ENCODE measurements around the gene B3GALT4.

Gene B3GALT4

DNA sequence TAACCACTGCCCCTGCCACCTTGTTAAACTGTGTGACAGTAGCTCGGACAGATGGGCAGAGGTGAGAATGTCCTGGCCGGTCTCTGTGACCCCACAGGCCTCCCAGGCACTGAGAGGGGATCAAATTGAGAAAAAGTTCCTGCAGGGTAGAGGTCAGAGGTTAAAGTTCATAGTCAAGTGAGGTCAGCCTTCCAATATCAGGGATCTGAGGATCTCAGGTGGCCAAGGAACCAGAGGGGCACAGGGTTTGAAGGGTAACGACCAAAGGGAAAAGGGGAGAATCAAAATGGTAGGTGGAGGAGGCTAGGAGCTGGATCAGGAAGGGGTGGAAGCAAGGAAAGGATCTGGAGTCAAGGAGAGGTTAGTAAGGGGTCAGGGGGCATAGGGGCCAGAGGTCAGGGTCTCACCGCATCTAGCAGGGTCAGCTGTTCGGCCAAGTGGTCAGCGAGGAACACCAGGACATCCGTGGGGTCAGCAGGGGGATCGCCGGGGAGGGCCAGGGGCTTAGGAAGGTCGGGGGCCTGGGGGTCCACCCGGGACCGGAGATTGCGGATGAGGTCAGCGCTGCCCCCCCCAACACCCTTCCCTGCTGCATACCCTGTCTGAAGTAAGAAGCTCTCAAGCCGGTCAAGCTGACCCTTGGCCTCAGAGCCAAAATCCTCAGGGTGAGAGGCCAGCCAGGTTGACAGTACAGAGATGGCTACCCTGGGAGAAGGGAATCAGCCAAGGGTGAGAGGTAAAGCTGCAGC is 18.9 kb downstream of the B3GALT4 start:
- no peak overlapping the region for H3K9ac ChIP-seq (ENCODE audit: low read depth, low read length)
- H3K27me3 ChIP-seq (ENCODE audit: control insufficient read depth, insufficient read depth, low read length) = no peaks in the 10 kb centered on the region
- no peak overlapping the region for H3K4me3 ChIP-seq (ENCODE audit: low read length)
- H3K9me3 ChIP-seq (replicated peaks; ENCODE audit: low read length) = no peaks in the 10 kb centered on the region
- peaks cover 6% of the 10 kb centered on the region for H3K4me1 ChIP-seq (ENCODE audit: control insufficient read depth, insufficient read depth, low read length)
- peaks cover 15% of the 10 kb centered on the region for H3K36me3 ChIP-seq (ENCODE audit: insufficient read depth, low read length)
- H3K4me2 ChIP-seq (ENCODE audit: low read length) = no peak overlapping the region

DNA sequence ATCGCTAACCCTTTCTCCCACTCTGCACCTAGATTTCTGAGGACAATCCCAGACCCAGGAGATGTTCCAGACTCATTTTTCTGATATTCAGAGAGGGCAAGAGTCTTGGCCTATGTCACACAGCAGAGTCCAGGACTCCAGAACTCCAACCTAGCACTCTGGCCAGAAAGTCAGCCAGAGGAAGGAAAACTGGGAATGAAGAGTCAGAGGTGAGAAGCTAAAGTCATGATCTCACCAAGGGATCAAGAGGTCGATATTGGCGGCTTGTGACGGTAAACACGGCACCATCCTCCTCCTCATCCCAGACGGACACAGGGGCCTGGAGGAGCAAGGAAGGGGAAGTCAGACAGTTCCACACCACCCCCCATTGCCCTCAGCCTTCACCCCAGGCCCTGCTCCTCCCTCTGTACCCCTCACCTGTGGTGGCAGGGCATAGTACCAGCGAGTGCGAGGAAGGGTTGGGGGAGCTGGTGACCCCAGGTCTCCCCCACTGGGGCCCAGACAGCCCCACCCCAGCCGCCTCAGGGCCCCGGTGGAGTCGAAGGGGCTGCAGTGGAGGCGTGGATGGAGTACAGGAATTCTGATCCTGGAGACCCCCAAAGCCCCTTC is 20.0 kb downstream of the B3GALT4 start:
- Histone ChIP-seq H3K9ac (ENCODE audit: low read depth, low read length) (peak overlapping the region; percentile 77), H3K4me2 (ENCODE audit: low read length) (peak overlapping the region; percentile 89), H3K4me3 (ENCODE audit: low read length) (peak overlapping the region; percentile 87), H3K9me3 (replicated peaks; ENCODE audit: low read length) (no peaks in the 10 kb centered on the region), H3K36me3 (ENCODE audit: insufficient read depth, low read length) (peaks cover 10% of the 10 kb centered on the region), H3K4me1 (ENCODE audit: control insufficient read depth, insufficient read depth, low read length) (peaks cover 6% of the 10 kb centered on the region), H3K27me3 (ENCODE audit: control insufficient read depth, insufficient read depth, low read length) (no peaks in the 10 kb centered on the region)

DNA sequence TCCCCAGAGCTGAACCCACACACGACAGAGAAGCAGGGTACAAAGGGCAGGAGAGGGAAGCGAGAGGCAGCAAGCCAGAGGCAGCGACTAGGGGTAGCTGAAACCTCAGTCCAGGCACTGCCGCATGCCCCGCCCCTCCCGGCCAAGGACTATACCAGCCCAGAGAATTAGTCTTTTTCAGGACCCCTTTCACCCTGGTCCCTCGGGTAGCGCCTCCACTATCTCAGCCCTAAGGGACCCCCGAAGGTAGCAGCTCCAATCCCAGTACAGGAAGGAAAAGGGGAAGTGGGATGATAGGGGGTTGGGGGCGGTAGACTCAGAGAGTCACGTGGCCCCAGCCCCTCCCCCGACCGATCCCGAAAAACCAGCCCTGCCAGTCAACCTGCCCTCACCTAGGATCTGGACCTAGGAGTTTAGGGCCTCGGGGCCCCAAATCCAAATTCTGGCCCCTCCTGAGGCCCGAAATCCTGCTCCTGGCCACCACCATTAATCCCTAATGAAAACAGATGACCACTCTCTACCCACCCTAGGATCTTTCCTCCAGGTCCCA is 20.6 kb downstream of the B3GALT4 start:
- Histone ChIP-seq H3K36me3 (ENCODE audit: insufficient read depth, low read length) (peaks cover 4% of the 10 kb centered on the region), H3K4me3 (ENCODE audit: low read length) (peak overlapping the region; percentile 87), H3K9me3 (replicated peaks; ENCODE audit: low read length) (no peaks in the 10 kb centered on the region), H3K27me3 (ENCODE audit: control insufficient read depth, insufficient read depth, low read length) (no peaks in the 10 kb centered on the region), H3K4me2 (ENCODE audit: low read length) (peak overlapping the region; percentile 89), H3K9ac (ENCODE audit: low read depth, low read length) (peak overlapping the region; percentile 77), H3K4me1 (ENCODE audit: control insufficient read depth, insufficient read depth, low read length) (peaks cover 6% of the 10 kb centered on the region)

DNA sequence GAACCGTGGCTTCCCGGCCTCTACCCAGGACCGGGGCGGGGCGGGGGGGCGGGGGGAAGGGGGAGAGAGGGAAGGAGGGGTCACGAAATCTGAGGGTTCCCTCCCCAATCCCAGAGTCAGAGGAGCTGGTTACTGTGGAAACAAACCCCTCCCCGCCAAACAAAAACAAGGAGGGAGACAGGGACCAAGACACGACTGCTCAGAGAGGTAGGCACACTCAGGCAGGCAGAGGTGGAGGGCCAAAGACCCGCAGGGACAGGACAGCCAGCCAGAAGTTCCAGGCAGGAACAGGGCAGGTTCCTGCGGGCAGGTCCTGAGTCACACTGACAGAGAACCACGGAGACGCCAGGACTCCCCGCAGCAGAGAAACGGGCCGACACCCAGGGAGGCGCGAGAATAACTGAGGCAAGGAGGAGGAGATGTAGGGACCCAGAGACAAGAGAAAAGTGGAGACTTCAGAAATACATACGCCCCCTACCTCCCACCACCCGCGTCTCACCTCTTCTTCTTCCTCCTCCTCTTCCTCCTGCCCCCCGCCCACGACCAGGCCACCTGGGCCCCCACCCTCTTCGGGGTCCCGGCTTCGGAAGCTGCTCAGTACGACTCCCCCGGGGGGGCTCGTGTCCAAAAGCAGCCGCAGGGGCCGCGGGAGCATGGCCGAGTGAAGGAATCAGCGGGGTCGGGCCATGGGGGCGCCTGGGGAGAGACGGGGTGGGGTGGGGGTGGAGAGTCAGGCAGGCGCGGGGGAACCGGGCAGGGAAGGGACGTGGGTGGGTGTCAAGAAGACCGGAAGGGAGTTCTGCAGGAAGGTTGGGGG is 21.2 kb downstream of the B3GALT4 start:
- Histone ChIP-seq H3K36me3 (ENCODE audit: insufficient read depth, low read length) (peaks cover 3% of the 10 kb centered on the region), H3K4me2 (ENCODE audit: low read length) (peak overlapping the region; percentile 89), H3K4me1 (ENCODE audit: control insufficient read depth, insufficient read depth, low read length) (peaks cover 6% of the 10 kb centered on the region), H3K9me3 (replicated peaks; ENCODE audit: low read length) (no peaks in the 10 kb centered on the region), H3K27me3 (ENCODE audit: control insufficient read depth, insufficient read depth, low read length) (no peaks in the 10 kb centered on the region), H3K9ac (ENCODE audit: low read depth, low read length) (peak overlapping the region; percentile 96), H3K4me3 (ENCODE audit: low read length) (peak overlapping the region; percentile 87)

DNA sequence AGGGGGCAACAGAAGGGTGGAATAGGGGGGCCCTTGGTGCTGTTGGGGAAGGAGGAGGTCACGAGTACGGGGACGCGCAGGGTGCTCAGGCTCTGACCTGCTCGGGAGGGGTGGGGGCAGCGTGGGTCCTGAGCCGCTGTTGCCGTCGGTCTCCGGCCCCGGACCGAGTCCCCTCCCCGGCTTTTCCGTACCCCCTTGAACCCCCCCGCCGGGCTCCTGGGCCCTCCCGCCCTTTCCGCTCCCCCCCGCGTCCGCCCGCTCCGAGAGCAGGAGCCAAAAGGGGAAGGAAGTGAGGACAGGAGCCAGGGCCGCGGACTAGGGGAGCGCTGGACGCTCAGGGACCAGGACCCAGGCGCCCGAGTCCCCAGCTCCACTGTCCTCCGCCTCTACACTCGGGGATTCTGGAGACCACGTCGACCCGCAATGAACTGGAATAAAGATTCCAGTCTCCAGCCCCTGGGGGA is 21.9 kb downstream of the B3GALT4 start, which contains the start of gene RGL2:
Gene RGL2, minus strand, starts transcription at position 170 of the 464 bp plus-strand sequence. CDS start 332 bp downstream, outside the sequence.
- peaks cover 5% of the 10 kb centered on the region for H3K36me3 ChIP-seq (ENCODE audit: insufficient read depth, low read length)
- H3K9ac ChIP-seq (ENCODE audit: low read depth, low read length) = peak within 1 kb of the TSS; percentile 96

DNA sequence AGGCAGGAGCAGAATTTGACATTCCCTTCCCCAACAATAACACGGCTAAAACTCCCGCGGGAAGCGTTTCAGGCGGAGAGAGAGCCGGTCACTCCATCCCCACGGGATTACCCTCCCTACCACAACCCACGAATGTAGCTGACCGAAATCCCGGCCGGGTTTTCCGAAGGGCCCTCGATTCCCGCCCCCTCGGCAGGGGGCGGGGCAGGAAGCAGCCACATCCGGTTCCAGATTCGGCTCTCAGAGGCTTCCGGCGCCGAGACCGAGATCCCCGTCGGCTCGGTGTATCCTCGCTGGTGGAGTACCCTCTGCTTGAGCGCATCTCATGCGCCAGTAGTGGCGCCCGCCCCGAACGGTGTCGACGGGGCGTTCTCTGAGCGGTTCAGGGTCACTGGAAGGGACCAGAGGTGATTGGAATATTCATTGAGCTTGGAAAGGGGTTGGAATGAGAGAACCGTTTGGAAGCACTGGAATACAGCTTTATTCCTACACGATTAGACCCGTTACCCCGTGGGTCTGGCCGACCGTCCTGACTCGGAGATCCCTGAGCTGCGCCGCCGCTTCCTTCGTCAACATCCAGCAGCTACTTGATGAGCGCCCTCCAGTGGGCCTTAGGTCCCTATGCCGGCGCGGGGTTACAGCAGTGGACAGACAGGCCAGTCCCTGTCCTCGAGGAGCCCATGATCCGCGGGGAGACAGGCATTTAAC is 22.5 kb downstream of the B3GALT4 start:
- H3K9ac ChIP-seq (ENCODE audit: low read depth, low read length) = peak overlapping the region; percentile 96
- peak overlapping the region; percentile 87 for H3K4me3 ChIP-seq (ENCODE audit: low read length)
- peak overlapping the region; percentile 89 for H3K4me2 ChIP-seq (ENCODE audit: low read length)
- H3K27me3 ChIP-seq (ENCODE audit: control insufficient read depth, insufficient read depth, low read length) = no peaks in the 10 kb centered on the region
- peaks cover 6% of the 10 kb centered on the region for H3K4me1 ChIP-seq (ENCODE audit: control insufficient read depth, insufficient read depth, low read length)
- H3K9me3 ChIP-seq (replicated peaks; ENCODE audit: low read length) = no peaks in the 10 kb centered on the region
- H3K36me3 ChIP-seq (ENCODE audit: insufficient read depth, low read length) = peaks cover 9% of the 10 kb centered on the region

More for the DNA sequence above, 21.9 kb downstream of the B3GALT4 start, which contains the start of gene RGL2:
- Histone ChIP-seq H3K9me3 (replicated peaks; ENCODE audit: low read length) (no peaks in the 10 kb centered on the region), H3K4me2 (ENCODE audit: low read length) (peak within 1 kb of the TSS; percentile 89), H3K4me3 (ENCODE audit: low read length) (peak within 1 kb of the TSS; percentile 87), H3K27me3 (ENCODE audit: control insufficient read depth, insufficient read depth, low read length) (no peaks in the 10 kb centered on the region), H3K4me1 (ENCODE audit: control insufficient read depth, insufficient read depth, low read length) (peaks cover 6% of the 10 kb centered on the region)

DNA sequence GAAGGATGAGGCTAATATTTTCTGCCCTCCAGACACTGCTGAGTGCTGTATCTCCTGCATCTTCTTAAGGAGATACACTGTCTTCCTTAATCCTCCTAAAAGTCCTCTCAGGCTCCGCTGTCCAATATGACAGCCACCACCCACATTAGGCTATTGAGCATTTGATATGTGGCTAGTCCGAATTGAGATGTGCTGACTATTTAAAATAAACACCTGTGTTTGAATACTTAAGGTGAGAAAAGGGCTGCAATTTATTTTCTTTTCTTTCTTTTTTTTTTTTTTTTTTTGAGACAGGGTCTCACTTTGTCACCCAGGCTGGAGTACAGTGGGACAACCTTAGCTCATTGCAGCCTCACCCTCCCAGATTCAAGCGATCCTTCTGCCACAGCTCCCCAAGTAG is 25.0 kb downstream of the B3GALT4 start:
- H3K4me1 ChIP-seq (ENCODE audit: control insufficient read depth, insufficient read depth, low read length) = peaks cover 6% of the 10 kb centered on the region
- no peaks in the 10 kb centered on the region for H3K27me3 ChIP-seq (ENCODE audit: control insufficient read depth, insufficient read depth, low read length)
- H3K9me3 ChIP-seq (replicated peaks; ENCODE audit: low read length) = no peaks in the 10 kb centered on the region
- no peak overlapping the region for H3K9ac ChIP-seq (ENCODE audit: low read depth, low read length)
- peaks cover 9% of the 10 kb centered on the region for H3K36me3 ChIP-seq (ENCODE audit: insufficient read depth, low read length)
- H3K4me2 ChIP-seq (ENCODE audit: low read length) = no peak overlapping the region
- no peak overlapping the region for H3K4me3 ChIP-seq (ENCODE audit: low read length)

DNA sequence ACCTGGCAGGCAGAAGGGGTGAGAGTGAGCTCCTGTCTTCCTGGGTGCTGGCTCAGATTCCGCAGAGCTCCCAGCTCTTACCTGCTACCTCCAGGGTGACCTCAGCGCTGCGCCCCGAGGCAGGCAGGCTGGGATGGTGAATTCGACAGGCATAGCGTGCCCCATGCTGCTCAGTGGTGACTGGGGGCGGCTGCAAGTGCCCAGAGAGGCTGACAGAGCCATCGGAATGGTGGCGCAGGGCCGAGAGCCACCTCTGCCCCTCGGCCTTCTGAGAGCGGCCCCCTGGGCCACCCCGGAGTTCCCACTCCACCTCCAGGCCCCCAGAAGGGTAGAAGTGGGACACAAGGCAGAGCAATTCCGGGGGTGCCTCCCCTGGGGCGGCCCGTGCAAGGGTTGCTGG is 27.3 kb downstream of the B3GALT4 start:
- Histone ChIP-seq H3K4me3 (ENCODE audit: low read length) (no peak overlapping the region), H3K9ac (ENCODE audit: low read depth, low read length) (no peak overlapping the region), H3K4me1 (ENCODE audit: control insufficient read depth, insufficient read depth, low read length) (no peaks in the 10 kb centered on the region), H3K27me3 (ENCODE audit: control insufficient read depth, insufficient read depth, low read length) (no peaks in the 10 kb centered on the region), H3K4me2 (ENCODE audit: low read length) (no peak overlapping the region), H3K9me3 (replicated peaks; ENCODE audit: low read length) (no peaks in the 10 kb centered on the region), H3K36me3 (ENCODE audit: insufficient read depth, low read length) (peaks cover 12% of the 10 kb centered on the region)

DNA sequence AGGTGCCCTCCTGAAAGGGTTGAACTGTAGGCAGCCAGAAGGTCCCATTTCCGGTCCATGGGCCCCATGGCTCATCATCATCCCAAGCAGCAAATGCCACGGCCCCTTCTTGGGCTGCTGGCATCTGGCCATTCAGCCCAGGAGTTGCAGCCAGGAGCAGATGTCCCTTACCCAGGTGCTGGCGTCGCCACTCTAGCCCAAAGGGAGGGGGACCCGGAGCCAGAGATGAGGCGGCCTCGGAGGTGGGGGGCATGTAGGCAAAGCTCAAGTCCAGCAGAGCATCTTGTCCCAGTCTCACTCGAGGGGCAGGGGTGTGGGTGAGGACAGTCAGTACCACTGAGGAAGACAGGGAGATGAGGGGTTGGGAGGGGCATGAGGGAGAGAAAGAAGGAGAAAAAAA is 28.1 kb downstream of the B3GALT4 start:
- Histone ChIP-seq H3K4me2 (ENCODE audit: low read length) (no peak overlapping the region), H3K36me3 (ENCODE audit: insufficient read depth, low read length) (peaks cover 12% of the 10 kb centered on the region), H3K4me3 (ENCODE audit: low read length) (no peak overlapping the region), H3K4me1 (ENCODE audit: control insufficient read depth, insufficient read depth, low read length) (no peaks in the 10 kb centered on the region), H3K27me3 (ENCODE audit: control insufficient read depth, insufficient read depth, low read length) (no peaks in the 10 kb centered on the region), H3K9ac (ENCODE audit: low read depth, low read length) (no peak overlapping the region), H3K9me3 (replicated peaks; ENCODE audit: low read length) (no peaks in the 10 kb centered on the region)

DNA sequence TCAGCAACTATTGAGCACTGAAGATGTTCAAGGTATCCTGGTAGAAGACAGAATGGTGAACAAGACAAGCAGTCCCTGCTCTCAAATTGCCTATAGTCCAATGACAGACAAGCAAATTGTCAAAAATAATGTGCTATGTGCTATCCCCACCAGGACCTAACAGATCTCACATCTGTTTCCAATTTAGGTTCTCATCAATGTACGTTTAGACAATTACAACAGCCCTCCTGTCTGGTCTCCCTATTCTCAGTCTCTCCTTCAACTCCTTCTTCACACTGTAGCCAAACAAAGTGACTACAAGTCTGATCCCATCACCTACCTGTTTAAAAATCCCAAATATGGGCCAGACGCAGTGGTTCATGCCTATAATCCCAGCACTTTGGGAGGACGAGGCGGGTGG is 29.4 kb downstream of the B3GALT4 start:
- Histone ChIP-seq H3K36me3 (ENCODE audit: insufficient read depth, low read length) (peaks cover 12% of the 10 kb centered on the region), H3K4me3 (ENCODE audit: low read length) (no peak overlapping the region), H3K9ac (ENCODE audit: low read depth, low read length) (no peak overlapping the region), H3K9me3 (replicated peaks; ENCODE audit: low read length) (no peaks in the 10 kb centered on the region), H3K4me1 (ENCODE audit: control insufficient read depth, insufficient read depth, low read length) (no peaks in the 10 kb centered on the region), H3K27me3 (ENCODE audit: control insufficient read depth, insufficient read depth, low read length) (no peaks in the 10 kb centered on the region), H3K4me2 (ENCODE audit: low read length) (no peak overlapping the region)
